Measurements from ENCODE around the gene GANAB. TPM values are rescaled to one million over a fixed set of nuclear protein-coding genes. Genes with fewer than 3 reads are reported as not detected.

The GANAB gene
- total RNA-seq, 1 donor from 2014 or later = 213 TPM

GRCh38 chr11:62666259-62666926, 20.0 kb upstream of the GANAB start:
- Mint-ChIP-seq H3K4me3 (ENCODE audit: unreplicated experiment) (peak overlapping the region; percentile 96), H3K9me3 (ENCODE audit: unreplicated experiment) (peaks cover 13% of the 10 kb centered on the region), H3K27me3 (ENCODE audit: unreplicated experiment) (peaks cover 7% of the 10 kb centered on the region), H3K36me3 (ENCODE audit: unreplicated experiment) (no peaks in the 10 kb centered on the region), H3K27ac (ENCODE audit: unreplicated experiment) (peak overlapping the region; percentile 59), H3K4me1 (ENCODE audit: low read depth, unreplicated experiment) (peaks cover 13% of the 10 kb centered on the region)
- DNase-seq = no peak
- no peak for TF ChIP-seq CTCF (IDR thresholded peaks at IDR 0.05; ENCODE audit: partially characterized antibody, unreplicated experiment)

- DNase-seq = peak; percentile 50
- no peak for TF ChIP-seq CTCF (IDR thresholded peaks at IDR 0.05; ENCODE audit: partially characterized antibody, unreplicated experiment)
- Mint-ChIP-seq H3K36me3 (ENCODE audit: unreplicated experiment) (no peaks in the 10 kb centered on the region), H3K27me3 (ENCODE audit: unreplicated experiment) (peaks cover 4% of the 10 kb centered on the region), H3K4me1 (ENCODE audit: low read depth, unreplicated experiment) (peaks cover 10% of the 10 kb centered on the region), H3K9me3 (ENCODE audit: unreplicated experiment) (peaks cover 13% of the 10 kb centered on the region), H3K4me3 (ENCODE audit: unreplicated experiment) (peak overlapping the region; percentile 96), H3K27ac (ENCODE audit: unreplicated experiment) (peak overlapping the region; percentile 94)
These were observed 19.3 kb upstream of the GANAB start for GRCh38 chr11:62665599-62666258.

- H3K9me3 Mint-ChIP-seq (ENCODE audit: unreplicated experiment) = peaks cover 13% of the 10 kb centered on the region
- no peak for TF ChIP-seq CTCF (IDR thresholded peaks at IDR 0.05; ENCODE audit: partially characterized antibody, unreplicated experiment)
- H3K4me3 Mint-ChIP-seq (ENCODE audit: unreplicated experiment) = peak within 1 kb of the TSS; percentile 96
- peak within 1 kb of the TSS; percentile 94 for H3K27ac Mint-ChIP-seq (ENCODE audit: unreplicated experiment)
- H3K4me1 Mint-ChIP-seq (ENCODE audit: low read depth, unreplicated experiment) = peaks cover 10% of the 10 kb centered on the region
- peak; percentile 97 for DNase-seq
- H3K27me3 Mint-ChIP-seq (ENCODE audit: unreplicated experiment) = peaks cover 4% of the 10 kb centered on the region
- H3K36me3 Mint-ChIP-seq (ENCODE audit: unreplicated experiment) = no peaks in the 10 kb centered on the region
These were observed 18.7 kb upstream of the GANAB start, which contains the start of the genes C11orf98 and CSKMT for GRCh38 chr11:62665075-62665598. Gene C11orf98 (minus strand): TSS chr11:62665210. CDS start chr11:62665169, 41 bp downstream. Gene CSKMT (plus strand): TSS chr11:62665312. CDS start chr11:62665880, 568 bp downstream.

- H3K36me3 Mint-ChIP-seq (ENCODE audit: unreplicated experiment) = no peaks in the 10 kb centered on the region
- H3K27ac Mint-ChIP-seq (ENCODE audit: unreplicated experiment) = peak overlapping the region; percentile 64
These were observed 18.1 kb upstream of the GANAB start for GRCh38 chr11:62664405-62665074.

More at GRCh38 chr11:62664405-62665074, 18.1 kb upstream of the GANAB start:
- Mint-ChIP-seq H3K9me3 (ENCODE audit: unreplicated experiment) (peaks cover 13% of the 10 kb centered on the region), H3K4me1 (ENCODE audit: low read depth, unreplicated experiment) (peaks cover 7% of the 10 kb centered on the region), H3K4me3 (ENCODE audit: unreplicated experiment) (peak overlapping the region; percentile 96), H3K27me3 (ENCODE audit: unreplicated experiment) (peaks cover 4% of the 10 kb centered on the region)
- no peak for TF ChIP-seq CTCF (IDR thresholded peaks at IDR 0.05; ENCODE audit: partially characterized antibody, unreplicated experiment)
- peak; percentile 73 for DNase-seq

Measured in glutamatergic neuron (in vitro differentiated cells).